Panc1 (cell line): ENCODE results near the gene KIF25.

Experiments
- CTCF ChIP-seq: fragments of 450-650 bp; IDR thresholded peaks from 2 replicates; pipeline ENCODE4 v1.5.1; 2017; ENCODE audit warnings: mild to moderate bottlenecking
- REST ChIP-seq, 2 experiments: IDR thresholded peaks; 2 replicates each; pipeline ENCODE4 v1.6.1; 2011 to 2012; ENCODE audit warnings: low read depth in 2 of 2, control low read depth in 1 of 2, low read length in 1 of 2, mild to moderate bottlenecking in 1 of 2, moderate library complexity in 1 of 2; ENCODE audit not compliant: insufficient read depth in 1 of 2

- TF ChIP-seq CTCF (no peak), REST (IDR thresholded peaks at IDR 0.05; ENCODE audit: insufficient read depth in 1 of 2, low read depth in 2 of 2, low read length in 1 of 2) (no peak)
Measured at GRCh38 chr6:168053086-168053956, 55.9 kb downstream of the KIF25 start.
